Liver (tissue), 3 donors: ENCODE data around the gene TMEM242.

Experiments
- ATF3 ChIP-seq: IDR thresholded peaks from 2 replicates; pipeline ENCODE4 v1.6.1; 2016; ENCODE audit warnings: antibody characterized with exemption
- CTCF ChIP-seq: fragments of 150-350 bp; IDR thresholded peaks from 2 replicates; pipeline ENCODE4 v1.5.1; 2017; ENCODE audit warnings: improper control_type of control experiment, low read depth, low read length; ENCODE audit not compliant: missing input control
- FOXA1 ChIP-seq: IDR thresholded peaks from 2 replicates; pipeline ENCODE4 v1.6.1; 2016; ENCODE audit warnings: antibody characterized with exemption
- MAX ChIP-seq: IDR thresholded peaks from 2 replicates; pipeline ENCODE4 v1.6.1; 2016; ENCODE audit warnings: antibody characterized with exemption
- REST ChIP-seq: IDR thresholded peaks from 2 replicates; pipeline ENCODE4 v1.6.1; 2016; ENCODE audit warnings: antibody characterized with exemption, mild to moderate bottlenecking
- RXRA ChIP-seq, 2 donors: IDR thresholded peaks; 2 replicates each; pipeline ENCODE4 v1.6.1; 2017 to 2018; ENCODE audit warnings: antibody characterized with exemption in 2 of 2, mild to moderate bottlenecking in 1 of 2
- SP1 ChIP-seq: IDR thresholded peaks from 2 replicates; pipeline ENCODE4 v1.6.1; 2018; ENCODE audit warnings: antibody characterized with exemption, mild to moderate bottlenecking
- TAF1 ChIP-seq: conservative IDR thresholded peaks from 2 replicates; pipeline ENCODE4 v1.6.1; 2016; ENCODE audit warnings: antibody characterized with exemption, mild to moderate bottlenecking
- YY1 ChIP-seq: IDR thresholded peaks from 2 replicates; pipeline ENCODE4 v1.6.1; 2016; ENCODE audit warnings: antibody characterized with exemption, mild to moderate bottlenecking
- ZBTB33 ChIP-seq: IDR thresholded peaks from 2 replicates; pipeline ENCODE4 v1.6.1; 2016; ENCODE audit warnings: antibody characterized with exemption
- donor health status: healthy.
- donor health status: healthy.

GRCh38 chr6:157366648-157367047, 43.3 kb upstream of the TMEM242 start:
- TF ChIP-seq CTCF = no peak
- TF ChIP-seq RXRA (IDR thresholded peaks at IDR 0.05) = no peak
- no peak for TF ChIP-seq ZBTB33
- TF ChIP-seq TAF1 = no peak
- no peak for TF ChIP-seq FOXA1
- TF ChIP-seq ATF3 = no peak
- TF ChIP-seq SP1 = no peak
- no peak for TF ChIP-seq REST
- no peak for TF ChIP-seq MAX
- no peak for TF ChIP-seq YY1
